ENCODE data around the gene CNOT3. TPM values are rescaled to one million over a fixed set of nuclear protein-coding genes. Genes with fewer than 3 reads are reported as not detected.

CNOT3 gene
- total and polyA plus RNA-seq, 2 of the 13 experiments (the other 11 are each of a cell fraction or from before 2014, with no cell fraction given), result 4.3 to 5.8 TPM

GRCh38 chr19:54189735-54190502 lies 52.4 kb downstream of the CNOT3 start (continued):
- TF ChIP-seq ZNF337 (CRISPR knock-in tag; IDR thresholded peaks at IDR 0.05; ENCODE audit: borderline replicate concordance, low read depth) (no peak), ZNF572 (CRISPR knock-in tag; IDR thresholded peaks at IDR 0.05) (no peak; the same call in 1 of the 2 replicates), HNF4A (CRISPR knock-in tag; IDR thresholded peaks at IDR 0.05) (no peak), NFIB (CRISPR knock-in tag; IDR thresholded peaks at IDR 0.05; ENCODE audit: borderline replicate concordance) (no peak), ZNF326 (CRISPR knock-in tag; IDR thresholded peaks at IDR 0.05; ENCODE audit: borderline replicate concordance) (no peak), SMAD1 (CRISPR knock-in tag; IDR thresholded peaks at IDR 0.05; ENCODE audit: borderline replicate concordance, low read depth) (no peak), STAT5B (CRISPR knock-in tag; IDR thresholded peaks at IDR 0.05) (no peak), ZMYM2 (CRISPR knock-in tag; IDR thresholded peaks at IDR 0.05) (no peak), KLF15 (CRISPR knock-in tag; IDR thresholded peaks at IDR 0.05; ENCODE audit: borderline replicate concordance) (no peak), TRIM24 (CRISPR knock-in tag; IDR thresholded peaks at IDR 0.05) (no peak), FOXA1 (IDR thresholded peaks at IDR 0.05) (no peak; the same call in 1 of the 2 replicates), FOXA1 (CRISPR knock-in tag; IDR thresholded peaks at IDR 0.05) (peak; percentile 63; the same call in 1 of the 2 replicates), ZNF382 (CRISPR knock-in tag; IDR thresholded peaks at IDR 0.05; ENCODE audit: borderline replicate concordance) (no peak), ZNF496 (CRISPR knock-in tag; IDR thresholded peaks at IDR 0.05; ENCODE audit: insufficient replicate concordance) (no peak), JUN (CRISPR knock-in tag; IDR thresholded peaks at IDR 0.05) (peak; percentile 59), HBP1 (CRISPR knock-in tag; IDR thresholded peaks at IDR 0.05; ENCODE audit: low read depth) (no peak), GZF1 (CRISPR knock-in tag; IDR thresholded peaks at IDR 0.05) (no peak), ZNF768 (CRISPR knock-in tag; IDR thresholded peaks at IDR 0.05) (no peak), SNAPC2 (CRISPR knock-in tag; IDR thresholded peaks at IDR 0.05) (peak; percentile 66; the same call in 1 of the 2 replicates), ZFP1 (CRISPR knock-in tag; IDR thresholded peaks at IDR 0.05) (no peak), ZNF83 (CRISPR knock-in tag; IDR thresholded peaks at IDR 0.05; ENCODE audit: borderline replicate concordance) (no peak), FIP1L1 (IDR thresholded peaks at IDR 0.05; ENCODE audit: borderline replicate concordance, insufficient read depth, low read depth, low read length) (no peak), HMG20B (CRISPR knock-in tag; conservative IDR thresholded peaks at IDR 0.05) (0 out of 2 replicates have a peak, but pooled peaks have one; percentile 8), ZEB1 (IDR thresholded peaks at IDR 0.05; ENCODE audit: insufficient replicate concordance, low read depth) (no peak), CREBL2 (CRISPR knock-in tag; IDR thresholded peaks at IDR 0.05; ENCODE audit: borderline replicate concordance) (no peak), MLLT10 (CRISPR knock-in tag; IDR thresholded peaks at IDR 0.05) (no peak), ZNF605 (CRISPR knock-in tag; IDR thresholded peaks at IDR 0.05) (0 out of 2 replicates have a peak, but pooled peaks have one; percentile 39), ZFYVE20 (CRISPR knock-in tag; IDR thresholded peaks at IDR 0.05; ENCODE audit: borderline replicate concordance, low read depth) (no peak)
- TF ChIP-seq, protein P1, sequence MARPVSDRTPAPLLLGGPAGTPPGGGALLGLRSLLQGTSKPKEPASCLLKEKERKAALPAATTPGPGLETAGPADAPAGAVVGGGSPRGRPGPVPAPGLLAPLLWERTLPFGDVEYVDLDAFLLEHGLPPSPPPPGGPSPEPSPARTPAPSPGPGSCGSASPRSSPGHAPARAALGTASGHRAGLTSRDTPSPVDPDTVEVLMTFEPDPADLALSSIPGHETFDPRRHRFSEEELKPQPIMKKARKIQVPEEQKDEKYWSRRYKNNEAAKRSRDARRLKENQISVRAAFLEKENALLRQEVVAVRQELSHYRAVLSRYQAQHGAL (CRISPR knock-in tag; IDR thresholded peaks at IDR 0.05; ENCODE audit: not compliant biosample characterization), result no peak

Measured in HepG2 (cell line).